Measurements from ENCODE around the gene CFAP251.

Gene CFAP251

DNA sequence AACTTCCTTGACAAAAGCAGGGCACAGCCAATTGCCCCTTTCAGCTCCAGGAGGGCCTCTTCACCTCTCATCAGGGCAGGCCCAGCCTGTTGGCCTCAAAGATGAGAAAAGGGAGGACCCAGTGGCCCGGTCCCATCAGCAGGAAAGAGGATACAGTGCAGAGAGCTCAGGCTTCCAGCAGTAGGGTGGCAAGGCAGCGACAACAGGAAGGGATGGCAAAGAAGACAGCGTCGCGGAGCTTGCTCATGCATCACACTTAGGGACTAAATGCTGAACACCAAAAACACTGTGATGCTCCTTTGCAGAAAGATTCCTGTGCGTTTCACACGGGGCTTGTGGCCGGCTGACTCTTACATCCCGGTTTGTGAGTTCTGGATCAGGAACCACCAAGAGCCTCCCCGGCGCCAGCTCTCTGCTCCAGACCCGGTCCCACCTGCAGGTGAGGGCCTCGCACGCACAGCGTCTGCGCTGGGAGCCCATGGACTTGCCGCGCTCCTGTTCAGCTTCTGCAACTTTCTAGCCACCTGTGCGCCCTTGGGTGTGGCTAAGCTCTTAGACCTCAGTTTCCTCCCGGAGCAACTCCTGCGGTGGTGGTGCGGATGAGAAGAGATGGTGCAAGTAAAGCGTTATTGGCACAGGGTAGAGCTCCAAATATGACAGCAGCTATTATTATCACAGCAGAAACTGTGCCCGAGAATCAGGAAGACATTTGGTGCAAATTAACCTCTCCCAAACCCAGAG is 88.0 kb downstream of the CFAP251 start:
- TF ChIP-seq, protein P1, sequence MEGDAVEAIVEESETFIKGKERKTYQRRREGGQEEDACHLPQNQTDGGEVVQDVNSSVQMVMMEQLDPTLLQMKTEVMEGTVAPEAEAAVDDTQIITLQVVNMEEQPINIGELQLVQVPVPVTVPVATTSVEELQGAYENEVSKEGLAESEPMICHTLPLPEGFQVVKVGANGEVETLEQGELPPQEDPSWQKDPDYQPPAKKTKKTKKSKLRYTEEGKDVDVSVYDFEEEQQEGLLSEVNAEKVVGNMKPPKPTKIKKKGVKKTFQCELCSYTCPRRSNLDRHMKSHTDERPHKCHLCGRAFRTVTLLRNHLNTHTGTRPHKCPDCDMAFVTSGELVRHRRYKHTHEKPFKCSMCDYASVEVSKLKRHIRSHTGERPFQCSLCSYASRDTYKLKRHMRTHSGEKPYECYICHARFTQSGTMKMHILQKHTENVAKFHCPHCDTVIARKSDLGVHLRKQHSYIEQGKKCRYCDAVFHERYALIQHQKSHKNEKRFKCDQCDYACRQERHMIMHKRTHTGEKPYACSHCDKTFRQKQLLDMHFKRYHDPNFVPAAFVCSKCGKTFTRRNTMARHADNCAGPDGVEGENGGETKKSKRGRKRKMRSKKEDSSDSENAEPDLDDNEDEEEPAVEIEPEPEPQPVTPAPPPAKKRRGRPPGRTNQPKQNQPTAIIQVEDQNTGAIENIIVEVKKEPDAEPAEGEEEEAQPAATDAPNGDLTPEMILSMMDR (IDR thresholded peaks at IDR 0.05; ENCODE audit: borderline replicate concordance, insufficient read depth, low read depth, low read length), result no peak

DNA sequence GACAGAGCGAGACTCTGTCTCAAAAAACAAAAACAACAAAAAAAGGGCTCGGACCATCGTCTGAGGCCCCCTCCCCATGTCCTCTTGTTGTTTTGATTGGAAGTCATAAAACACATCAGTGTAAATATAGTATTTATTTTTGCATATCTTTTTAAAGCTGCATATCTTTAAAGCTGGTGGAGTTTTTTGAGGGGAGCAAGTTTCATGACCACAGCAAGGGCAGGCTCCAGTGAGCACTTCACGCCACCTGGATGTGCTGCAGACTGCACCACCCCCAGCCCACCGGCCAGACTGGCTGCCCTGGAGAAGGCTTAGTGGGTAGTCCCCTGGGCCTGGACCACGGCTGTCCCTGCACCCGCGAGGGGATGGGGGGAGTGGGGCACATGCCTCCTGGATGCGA is 91.3 kb downstream of the CFAP251 start:
- TF ChIP-seq, protein P1 (IDR thresholded peaks at IDR 0.05; ENCODE audit: borderline replicate concordance, insufficient read depth, low read depth, low read length), result no peak
- H3K4me3 ChIP-seq (ENCODE audit: low read depth, low read length), result peak overlapping the region; percentile 10

More for the DNA sequence above, 88.0 kb downstream of the CFAP251 start:
- H3K4me3 ChIP-seq (ENCODE audit: low read depth, low read length), result peak overlapping the region; percentile 14

- H3K4me3 ChIP-seq (ENCODE audit: low read depth, low read length), result no peak overlapping the region
- TF ChIP-seq, protein P1 (IDR thresholded peaks at IDR 0.05; ENCODE audit: borderline replicate concordance, insufficient read depth, low read depth, low read length), result no peak
These were observed 93.8 kb downstream of the CFAP251 start for GRCh38 chr12:122012184-122012583.

GRCh38 chr12:122013136-122013535 is 94.7 kb downstream of the CFAP251 start:
- H3K4me3 ChIP-seq (ENCODE audit: low read depth, low read length), result no peak overlapping the region
- TF ChIP-seq, protein P1 (IDR thresholded peaks at IDR 0.05; ENCODE audit: borderline replicate concordance, insufficient read depth, low read depth, low read length), result no peak

GRCh38 chr12:122013791-122014590 is 95.6 kb downstream of the CFAP251 start:
- no peak overlapping the region for H3K4me3 ChIP-seq (ENCODE audit: low read depth, low read length)
- TF ChIP-seq, protein P1 (IDR thresholded peaks at IDR 0.05; ENCODE audit: borderline replicate concordance, insufficient read depth, low read depth, low read length), result no peak

DNA sequence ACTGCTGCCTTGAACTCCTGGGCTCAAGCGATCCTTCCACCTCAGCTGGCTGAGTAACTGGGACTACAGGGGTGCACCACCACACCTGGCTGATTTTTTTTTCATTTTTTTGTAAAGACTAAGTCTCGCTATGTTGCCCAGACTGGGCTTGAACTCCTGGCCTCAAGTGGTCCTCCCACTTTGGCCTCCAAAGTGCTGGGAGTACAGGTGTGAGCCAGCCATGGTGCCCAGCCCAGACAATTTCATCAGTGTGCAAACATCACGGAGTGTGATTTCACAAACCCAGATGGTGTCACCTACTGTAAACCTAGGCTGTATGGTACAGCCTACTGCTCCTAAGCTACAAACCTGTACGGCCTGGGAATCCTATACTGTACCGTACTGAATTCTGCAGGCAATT is 96.4 kb downstream of the CFAP251 start:
- TF ChIP-seq, protein P1 (IDR thresholded peaks at IDR 0.05; ENCODE audit: borderline replicate concordance, insufficient read depth, low read depth, low read length), result no peak
- no peak overlapping the region for H3K4me3 ChIP-seq (ENCODE audit: low read depth, low read length)

All from GM12875 (cell line).